Gastrocnemius medialis (tissue), 4 donors: Measurements from ENCODE around the gene C2orf76.

Experiments
- POLR2A ChIP-seq, 2 donors: fragments of 450-650 bp; IDR thresholded peaks; one replicate each; pipeline ENCODE4 v1.6.1; 2017; ENCODE audit warnings: antibody characterized with exemption in 2 of 2, mild to moderate bottlenecking in 2 of 2, moderate library complexity in 2 of 2
- TF ChIP-seq, protein P1 (sequence below), 5 experiments: fragments of 450-650 bp in 3 of 5; fragments of 200-600 bp in 2 of 5; sonication (generic) in 2 of 5; IDR thresholded peaks in 4 of 5; conservative IDR thresholded peaks in 1 of 5; 1 replicate in 4 of 5; 2 replicates in 1 of 5; pipeline ENCODE4 v1.5.1; 2016 to 2019; ENCODE audit warnings: antibody characterized with exemption in 5 of 5, mild to moderate bottlenecking in 3 of 5, moderate library complexity in 3 of 5

DNA sequence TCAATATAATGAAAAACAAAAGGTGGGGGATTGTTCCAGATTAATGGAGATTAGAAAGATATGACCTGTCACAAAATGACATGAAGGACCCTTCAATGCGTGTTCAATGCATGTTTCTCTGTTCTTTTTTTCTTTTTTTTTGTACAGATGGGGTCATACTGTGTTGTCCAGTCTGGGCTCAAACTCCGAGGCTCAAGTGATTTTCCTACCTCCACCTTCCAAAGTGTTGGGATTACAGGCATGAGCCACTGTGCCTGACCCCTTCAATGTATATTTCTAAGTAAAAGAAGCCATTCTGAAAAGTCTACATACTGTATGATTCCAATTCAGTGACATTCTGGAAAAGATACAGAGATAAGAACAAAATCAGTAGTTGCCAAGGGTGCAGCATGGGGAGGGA lies 32.8 kb downstream of the C2orf76 start:
- no peak for TF ChIP-seq POLR2A (IDR thresholded peaks at IDR 0.05)
- TF ChIP-seq, protein P1, sequence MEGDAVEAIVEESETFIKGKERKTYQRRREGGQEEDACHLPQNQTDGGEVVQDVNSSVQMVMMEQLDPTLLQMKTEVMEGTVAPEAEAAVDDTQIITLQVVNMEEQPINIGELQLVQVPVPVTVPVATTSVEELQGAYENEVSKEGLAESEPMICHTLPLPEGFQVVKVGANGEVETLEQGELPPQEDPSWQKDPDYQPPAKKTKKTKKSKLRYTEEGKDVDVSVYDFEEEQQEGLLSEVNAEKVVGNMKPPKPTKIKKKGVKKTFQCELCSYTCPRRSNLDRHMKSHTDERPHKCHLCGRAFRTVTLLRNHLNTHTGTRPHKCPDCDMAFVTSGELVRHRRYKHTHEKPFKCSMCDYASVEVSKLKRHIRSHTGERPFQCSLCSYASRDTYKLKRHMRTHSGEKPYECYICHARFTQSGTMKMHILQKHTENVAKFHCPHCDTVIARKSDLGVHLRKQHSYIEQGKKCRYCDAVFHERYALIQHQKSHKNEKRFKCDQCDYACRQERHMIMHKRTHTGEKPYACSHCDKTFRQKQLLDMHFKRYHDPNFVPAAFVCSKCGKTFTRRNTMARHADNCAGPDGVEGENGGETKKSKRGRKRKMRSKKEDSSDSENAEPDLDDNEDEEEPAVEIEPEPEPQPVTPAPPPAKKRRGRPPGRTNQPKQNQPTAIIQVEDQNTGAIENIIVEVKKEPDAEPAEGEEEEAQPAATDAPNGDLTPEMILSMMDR (IDR thresholded peaks at IDR 0.05 in 4 of 5, conservative IDR thresholded peaks at IDR 0.05 in 1 of 5) = no peak
